H1 (cell line): Measurements from ENCODE around the gene PGBD5.

Source experiments
- ASH2L ChIP-seq: fragments of 200-600, 300-600 bp; sonication (generic); IDR thresholded peaks from one replicate; pipeline ENCODE4 v1.7.1; 2017; ENCODE audit warnings: low read length
- CEBPB ChIP-seq: IDR thresholded peaks from 2 replicates; pipeline ENCODE4 v1.6.1; 2012; ENCODE audit warnings: low read depth, low read length
- CTCF ChIP-seq, 3 experiments: IDR thresholded peaks; 1 replicate in 2 of 3; 2 replicates in 1 of 3; pipeline versions ENCODE4 v1.5.1 to v1.6.1; 2011; ENCODE audit warnings: low read length in 3 of 3, mild to moderate bottlenecking in 3 of 3, inconsistent platforms in 2 of 3, low read depth in 1 of 3, moderate library complexity in 1 of 3; ENCODE audit not compliant: insufficient read depth in 1 of 3; ENCODE audit errors: control extremely low read depth in 1 of 3
- EP300 ChIP-seq, 2 experiments: IDR thresholded peaks; 1 replicate in 1 of 2; 2 replicates in 1 of 2; pipeline ENCODE4 v1.6.1; 2011 to 2012; ENCODE audit warnings: low read depth in 2 of 2, low read length in 2 of 2, mild to moderate bottlenecking in 2 of 2, borderline replicate concordance in 1 of 2, inconsistent platforms in 1 of 2, moderate library complexity in 1 of 2
- EZH2 ChIP-seq: fragments of 200-600 bp; sonication (generic); IDR thresholded peaks from 2 replicates; pipeline ENCODE4 v1.7.1; 2012; ENCODE audit warnings: low read depth, mild to moderate bottlenecking, moderate library complexity, low read length, inconsistent platforms; ENCODE audit not compliant: severe bottlenecking
- JUND ChIP-seq: IDR thresholded peaks from 2 replicates; pipeline ENCODE4 v1.6.1; 2011; ENCODE audit warnings: mild to moderate bottlenecking, improper control_type of control experiment, low read length
- POLR2A ChIP-seq, 2 experiments: IDR thresholded peaks; 1 replicate in 1 of 2; 2 replicates in 1 of 2; pipeline ENCODE4 v1.6.1; 2011; ENCODE audit warnings: low read depth in 2 of 2, low read length in 2 of 2, mild to moderate bottlenecking in 2 of 2; ENCODE audit errors: control extremely low read depth in 1 of 2
- POLR2AphosphoS5 ChIP-seq: IDR thresholded peaks from 2 replicates; pipeline ENCODE4 v1.6.1; 2011; ENCODE audit warnings: low read depth, low read length
- RAD21 ChIP-seq, 2 experiments: IDR thresholded peaks in 1 of 2; conservative IDR thresholded peaks in 1 of 2; 2 replicates each; pipeline ENCODE4 v1.6.1; 2011; ENCODE audit warnings: low read depth in 2 of 2, low read length in 2 of 2, improper control_type of control experiment in 1 of 2, inconsistent platforms in 1 of 2, mild to moderate bottlenecking in 1 of 2, moderate library complexity in 1 of 2
- SP2 ChIP-seq: IDR thresholded peaks from 2 replicates; pipeline ENCODE4 v1.6.1; 2012; ENCODE audit warnings: mild to moderate bottlenecking, low read length, inconsistent platforms
- SP4 ChIP-seq: IDR thresholded peaks from 2 replicates; pipeline ENCODE4 v1.6.1; 2012; ENCODE audit warnings: low read length, inconsistent platforms
- TCF12 ChIP-seq: IDR thresholded peaks from 2 replicates; pipeline ENCODE4 v1.6.1; 2011; ENCODE audit warnings: low read depth, mild to moderate bottlenecking, low read length
- ZNF274 ChIP-seq: IDR thresholded peaks from 2 replicates; pipeline ENCODE4 v1.7.0; 2012; ENCODE audit warnings: low read length, borderline replicate concordance; ENCODE audit errors: extremely low read depth
- TF ChIP-seq, protein P1 (sequence below): IDR thresholded peaks from 2 replicates; pipeline ENCODE4 v1.6.1; 2012; ENCODE audit warnings: inconsistent platforms

DNA sequence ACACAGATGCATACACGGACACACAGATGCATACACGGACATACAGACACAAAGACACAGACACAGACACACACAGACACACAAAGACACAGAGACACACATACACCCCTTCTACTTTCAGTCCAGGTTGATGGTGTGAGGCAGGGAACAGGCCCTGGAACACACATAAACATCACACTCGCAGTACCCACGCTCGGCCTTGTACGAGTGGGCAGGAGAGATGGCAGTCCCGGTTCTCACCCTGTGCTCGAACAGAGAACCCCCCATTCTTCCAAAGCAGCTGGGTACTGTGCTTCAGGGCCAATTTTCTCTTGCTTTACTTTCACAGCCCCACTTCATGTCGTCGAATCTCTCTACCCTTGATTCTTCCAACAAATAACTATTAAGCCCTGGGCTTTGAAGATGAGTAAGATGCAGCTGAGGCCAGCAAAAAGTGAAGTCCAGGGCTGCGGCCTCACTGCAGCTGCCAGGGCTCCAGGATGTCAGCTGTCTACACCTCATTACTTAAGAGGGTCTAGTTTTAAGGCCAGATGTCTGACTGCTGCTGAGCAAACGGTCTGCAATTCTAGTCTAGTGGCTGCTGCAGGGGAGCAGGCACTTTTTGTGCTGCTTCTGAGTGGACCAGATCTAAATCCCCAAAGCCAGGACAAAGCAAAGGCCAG is 90.1 kb downstream of the PGBD5 start:
- TF ChIP-seq ASH2L, result no peak
- TF ChIP-seq CTCF (IDR thresholded peaks at IDR 0.05; ENCODE audit: control extremely low read depth in 1 of 3, insufficient read depth in 1 of 3, low read depth in 1 of 3, low read length in 3 of 3), result no peak
- no peak for TF ChIP-seq POLR2A (IDR thresholded peaks at IDR 0.05; ENCODE audit: control extremely low read depth in 1 of 2, low read depth in 2 of 2, low read length in 2 of 2)
- TF ChIP-seq POLR2AphosphoS5, result no peak
- TF ChIP-seq CEBPB, result no peak
- TF ChIP-seq SP4, result no peak
- no peak for TF ChIP-seq EP300 (IDR thresholded peaks at IDR 0.05; ENCODE audit: borderline replicate concordance in 1 of 2, low read depth in 2 of 2, low read length in 2 of 2)
- TF ChIP-seq, protein P1, sequence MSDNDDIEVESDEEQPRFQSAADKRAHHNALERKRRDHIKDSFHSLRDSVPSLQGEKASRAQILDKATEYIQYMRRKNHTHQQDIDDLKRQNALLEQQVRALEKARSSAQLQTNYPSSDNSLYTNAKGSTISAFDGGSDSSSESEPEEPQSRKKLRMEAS, result no peak
- no peak for TF ChIP-seq RAD21 (IDR thresholded peaks at IDR 0.05 in 1 of 2, conservative IDR thresholded peaks at IDR 0.05 in 1 of 2; ENCODE audit: low read depth in 2 of 2, low read length in 2 of 2)
- TF ChIP-seq TCF12, result no peak
- TF ChIP-seq ZNF274, result no peak
- TF ChIP-seq EZH2, result no peak
- TF ChIP-seq JUND, result no peak
- no peak for TF ChIP-seq SP2
